Measurements from ENCODE around the gene AGBL4. TPM values are rescaled to one million over a fixed set of nuclear protein-coding genes. Genes with fewer than 3 reads are reported as not detected.

The AGBL4 gene
- total RNA-seq, 2 donors from 2014 or later = not detected

GRCh38 chr1:48793863-48794262, 1229.9 kb downstream of the AGBL4 start:
- no peak for DNase-seq (ENCODE audit: low spot score)
- H3K27ac ChIP-seq = no peak overlapping the region

GRCh38 chr1:48792961-48793360, 1230.8 kb downstream of the AGBL4 start:
- TF ChIP-seq CTCF (IDR thresholded peaks at IDR 0.05) = no peak

More at GRCh38 chr1:48793863-48794262, 1229.9 kb downstream of the AGBL4 start:
- H3K36me3 ChIP-seq = no peaks in the 10 kb centered on the region
- peaks cover 0 to 22% of the 10 kb centered on the region in 2 donors for H3K4me1 ChIP-seq (ENCODE audit: control insufficient read depth in 1 of 2, low read depth in 2 of 2)
- H3K4me3 ChIP-seq = no peak overlapping the region
- no peaks in the 10 kb centered on the region for H3K9me3 ChIP-seq
- H3K27me3 ChIP-seq (replicated peaks; ENCODE audit: insufficient read depth) = no peaks in the 10 kb centered on the region
- ATAC-seq (ENCODE audit: insufficient number of reproducible peaks, low FRiP score, low read depth) = no peak
- no peak for TF ChIP-seq CTCF (IDR thresholded peaks at IDR 0.05)

DNA sequence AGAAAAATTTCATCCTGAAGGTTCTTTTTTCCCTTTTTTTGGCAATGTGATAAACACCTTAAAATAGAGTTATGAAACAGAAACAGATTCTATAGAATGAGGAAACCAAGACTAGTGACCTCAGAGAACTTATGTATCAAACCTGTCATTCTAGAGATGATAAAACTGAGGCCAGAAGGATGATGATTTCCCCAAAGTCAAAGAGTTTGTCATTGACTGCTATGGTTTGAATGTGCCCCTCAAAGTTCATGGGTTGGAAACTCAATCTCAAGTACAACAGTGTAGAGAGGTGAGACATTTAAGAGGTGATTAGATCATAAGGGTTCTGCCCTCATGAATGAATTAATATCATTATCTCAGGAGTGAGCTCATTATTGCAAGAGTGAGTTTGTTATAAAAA, 1233.4 kb downstream of the AGBL4 start:
- H3K27me3 ChIP-seq (replicated peaks; ENCODE audit: insufficient read depth) = no peaks in the 10 kb centered on the region
- no peak overlapping the region for H3K4me3 ChIP-seq
- H3K27ac ChIP-seq = peak overlapping the region; percentile 30 to 62
- ATAC-seq (ENCODE audit: insufficient number of reproducible peaks, low FRiP score, low read depth) = no peak
- DNase-seq (ENCODE audit: low spot score) = no peak
- no peak for TF ChIP-seq CTCF (IDR thresholded peaks at IDR 0.05)
- H3K36me3 ChIP-seq = no peaks in the 10 kb centered on the region
- no peaks in the 10 kb centered on the region for H3K9me3 ChIP-seq
- H3K4me1 ChIP-seq (ENCODE audit: control insufficient read depth in 1 of 2, low read depth in 2 of 2) = peaks cover 0 to 22% of the 10 kb centered on the region in 2 donors

More at GRCh38 chr1:48792961-48793360, 1230.8 kb downstream of the AGBL4 start:
- H3K4me1 ChIP-seq (ENCODE audit: control insufficient read depth in 1 of 2, low read depth in 2 of 2) = peaks cover 0 to 22% of the 10 kb centered on the region in 2 donors
- H3K4me3 ChIP-seq = no peak overlapping the region
- H3K9me3 ChIP-seq = no peaks in the 10 kb centered on the region
- H3K27ac ChIP-seq = no peak overlapping the region
- H3K27me3 ChIP-seq (replicated peaks; ENCODE audit: insufficient read depth) = no peaks in the 10 kb centered on the region
- ATAC-seq (ENCODE audit: insufficient number of reproducible peaks, low FRiP score, low read depth) = no peak
- no peaks in the 10 kb centered on the region for H3K36me3 ChIP-seq
- no peak for DNase-seq (ENCODE audit: low spot score)

DNA sequence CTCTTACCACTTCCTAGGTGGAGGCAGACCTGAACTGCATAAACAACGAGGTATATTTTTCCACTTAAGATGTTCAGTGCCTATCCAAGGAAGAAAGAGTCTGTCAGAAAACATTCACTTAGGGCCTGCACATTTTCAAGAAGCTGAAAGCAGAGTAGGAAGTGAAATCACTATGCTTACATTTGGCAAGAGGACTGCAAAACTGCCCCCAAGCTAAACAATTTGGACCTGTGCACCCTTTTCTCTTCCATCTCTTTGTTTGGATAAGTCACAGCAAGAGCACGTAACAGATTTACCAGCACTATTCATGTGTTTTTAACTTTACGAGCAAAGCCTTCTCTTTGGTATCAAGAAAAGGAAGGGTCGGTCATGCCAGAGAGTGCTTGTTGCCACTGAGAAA, 1233.9 kb downstream of the AGBL4 start:
- Histone ChIP-seq H3K27ac (peak overlapping the region; percentile 30 to 62), H3K27me3 (replicated peaks; ENCODE audit: insufficient read depth) (no peaks in the 10 kb centered on the region), H3K4me1 (ENCODE audit: control insufficient read depth in 1 of 2, low read depth in 2 of 2) (peaks cover 0 to 22% of the 10 kb centered on the region in 2 donors), H3K4me3 (no peak overlapping the region), H3K36me3 (no peaks in the 10 kb centered on the region), H3K9me3 (no peaks in the 10 kb centered on the region)
- ATAC-seq (ENCODE audit: insufficient number of reproducible peaks, low FRiP score, low read depth) (peak; percentile 39), DNase-seq (ENCODE audit: low spot score) (no peak)
- no peak for TF ChIP-seq CTCF (IDR thresholded peaks at IDR 0.05)

GRCh38 chr1:48785869-48786268, 1237.9 kb downstream of the AGBL4 start:
- no peak for TF ChIP-seq CTCF (IDR thresholded peaks at IDR 0.05)
- Histone ChIP-seq H3K36me3 (no peaks in the 10 kb centered on the region), H3K27me3 (replicated peaks; ENCODE audit: insufficient read depth) (no peaks in the 10 kb centered on the region), H3K4me3 (no peak overlapping the region), H3K9me3 (no peaks in the 10 kb centered on the region), H3K4me1 (ENCODE audit: control insufficient read depth in 1 of 2, low read depth in 2 of 2) (peaks cover 0 to 17% of the 10 kb centered on the region in 2 donors), H3K27ac (no peak overlapping the region)
- DNase-seq (ENCODE audit: low spot score) (no peak), ATAC-seq (ENCODE audit: insufficient number of reproducible peaks, low FRiP score, low read depth) (no peak)
